ENCODE results near the gene ALCAM.

The ALCAM gene

GRCh38 chr3:105456017-105456416 is 89.3 kb downstream of the ALCAM start:
- TF ChIP-seq, protein P1, sequence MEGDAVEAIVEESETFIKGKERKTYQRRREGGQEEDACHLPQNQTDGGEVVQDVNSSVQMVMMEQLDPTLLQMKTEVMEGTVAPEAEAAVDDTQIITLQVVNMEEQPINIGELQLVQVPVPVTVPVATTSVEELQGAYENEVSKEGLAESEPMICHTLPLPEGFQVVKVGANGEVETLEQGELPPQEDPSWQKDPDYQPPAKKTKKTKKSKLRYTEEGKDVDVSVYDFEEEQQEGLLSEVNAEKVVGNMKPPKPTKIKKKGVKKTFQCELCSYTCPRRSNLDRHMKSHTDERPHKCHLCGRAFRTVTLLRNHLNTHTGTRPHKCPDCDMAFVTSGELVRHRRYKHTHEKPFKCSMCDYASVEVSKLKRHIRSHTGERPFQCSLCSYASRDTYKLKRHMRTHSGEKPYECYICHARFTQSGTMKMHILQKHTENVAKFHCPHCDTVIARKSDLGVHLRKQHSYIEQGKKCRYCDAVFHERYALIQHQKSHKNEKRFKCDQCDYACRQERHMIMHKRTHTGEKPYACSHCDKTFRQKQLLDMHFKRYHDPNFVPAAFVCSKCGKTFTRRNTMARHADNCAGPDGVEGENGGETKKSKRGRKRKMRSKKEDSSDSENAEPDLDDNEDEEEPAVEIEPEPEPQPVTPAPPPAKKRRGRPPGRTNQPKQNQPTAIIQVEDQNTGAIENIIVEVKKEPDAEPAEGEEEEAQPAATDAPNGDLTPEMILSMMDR (IDR thresholded peaks at IDR 0.05; ENCODE audit: low read depth, low read length, missing control alignments): no peak
- DNase-seq (ENCODE audit: extremely low read depth, low read depth): no peak
- no peak overlapping the region for H3K4me3 ChIP-seq (replicated peaks; ENCODE audit: low read depth, low read length)

GRCh38 chr3:105458518-105459215 is 92.0 kb downstream of the ALCAM start:
- no peak for DNase-seq (ENCODE audit: extremely low read depth, low read depth)
- TF ChIP-seq, protein P1 (IDR thresholded peaks at IDR 0.05; ENCODE audit: low read depth, low read length, missing control alignments): no peak
- no peak overlapping the region for H3K4me3 ChIP-seq (replicated peaks; ENCODE audit: low read depth, low read length)

DNA sequence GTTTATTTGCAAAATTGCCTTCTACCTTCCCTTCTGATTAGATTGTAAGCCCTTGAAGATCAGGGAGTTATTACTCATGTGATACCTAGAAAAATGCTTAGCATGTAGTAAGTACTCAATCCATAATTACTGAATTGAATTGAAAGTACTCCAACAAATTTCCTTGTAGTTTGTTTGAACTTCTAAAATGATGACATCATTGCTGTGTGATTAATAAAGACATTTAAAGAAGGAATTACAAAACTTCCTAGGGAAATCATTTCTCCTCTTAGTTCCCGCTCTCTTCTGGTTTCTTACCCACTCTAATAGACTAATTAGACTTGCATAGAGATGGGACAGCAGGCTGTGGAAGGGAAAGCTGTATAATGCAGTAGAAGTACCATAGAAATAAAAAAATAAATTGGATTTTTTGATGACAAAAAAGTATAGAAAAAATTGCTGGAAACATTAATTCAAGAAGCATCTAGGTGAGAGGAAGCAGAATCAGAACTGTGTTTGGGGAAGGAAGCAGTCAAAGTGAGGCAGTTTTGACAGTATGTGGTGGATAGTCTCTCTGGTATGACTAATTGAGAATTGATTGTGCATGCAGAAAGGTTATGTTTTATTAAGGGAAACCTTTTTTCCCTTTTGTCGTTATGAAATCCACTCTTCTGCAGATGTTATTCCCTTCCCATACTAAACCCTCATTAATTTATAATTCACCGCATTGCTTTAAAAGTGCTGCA is 93.0 kb downstream of the ALCAM start:
- TF ChIP-seq, protein P1 (IDR thresholded peaks at IDR 0.05; ENCODE audit: low read depth, low read length, missing control alignments): no peak
- H3K4me3 ChIP-seq (replicated peaks; ENCODE audit: low read depth, low read length): no peak overlapping the region
- no peak for DNase-seq (ENCODE audit: extremely low read depth, low read depth)

DNA sequence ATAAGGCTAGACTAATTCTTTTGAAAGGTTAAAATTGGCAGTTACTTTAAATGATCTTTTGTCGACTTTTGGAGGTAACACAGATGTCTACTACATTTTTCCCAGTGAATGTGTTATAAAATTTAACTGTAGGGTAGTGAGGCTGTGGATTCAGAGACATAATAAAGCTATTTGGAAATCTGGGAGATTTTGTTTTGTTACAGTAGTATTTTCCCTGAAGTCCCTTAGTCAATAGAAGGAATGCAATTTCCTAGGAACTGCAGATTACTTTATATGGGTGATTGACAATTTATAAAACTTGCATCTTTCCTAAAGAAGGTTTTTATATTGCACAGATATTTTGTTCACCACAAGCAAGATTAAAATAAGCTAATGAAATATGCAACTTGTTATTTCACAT is 96.9 kb downstream of the ALCAM start:
- TF ChIP-seq, protein P1 (IDR thresholded peaks at IDR 0.05; ENCODE audit: low read depth, low read length, missing control alignments): no peak
- no peak overlapping the region for H3K4me3 ChIP-seq (replicated peaks; ENCODE audit: low read depth, low read length)
- DNase-seq (ENCODE audit: extremely low read depth, low read depth): no peak

- no peak overlapping the region for H3K4me3 ChIP-seq (replicated peaks; ENCODE audit: low read depth, low read length)
- no peak for DNase-seq (ENCODE audit: extremely low read depth, low read depth)
- TF ChIP-seq, protein P1 (IDR thresholded peaks at IDR 0.05; ENCODE audit: low read depth, low read length, missing control alignments): no peak
Observed at GRCh38 chr3:105465251-105465853, 98.6 kb downstream of the ALCAM start.

- TF ChIP-seq, protein P1 (IDR thresholded peaks at IDR 0.05; ENCODE audit: low read depth, low read length, missing control alignments): no peak
- DNase-seq (ENCODE audit: extremely low read depth, low read depth): no peak
- H3K4me3 ChIP-seq (replicated peaks; ENCODE audit: low read depth, low read length): no peak overlapping the region
Observed at GRCh38 chr3:105466072-105466471, 99.4 kb downstream of the ALCAM start.

Data from HFF-Myc (cell line).